Prostate gland (tissue), 2 donors: ENCODE measurements around the gene PNRC1.

Experiments
- POLR2A ChIP-seq: fragments of 450-650 bp; IDR thresholded peaks from one replicate; pipeline ENCODE4 v1.6.1; 2016; ENCODE audit warnings: antibody characterized with exemption, mild to moderate bottlenecking
- POLR2AphosphoS5 ChIP-seq: sonication (generic); formaldehyde crosslinking; IDR thresholded peaks from one replicate; pipeline ENCODE4 v1.6.1; 2017; ENCODE audit warnings: antibody characterized with exemption
- TF ChIP-seq, protein P1 (sequence below), 4 experiments: fragments of 200-600 bp in 2 of 4; fragments of 450-650 bp in 2 of 4; sonication (generic) in 2 of 4; IDR thresholded peaks; 1 replicate in 3 of 4; 2 replicates in 1 of 4; pipeline ENCODE4 v1.5.1; 2016 to 2019; ENCODE audit warnings: antibody characterized with exemption in 4 of 4, mild to moderate bottlenecking in 2 of 4, moderate library complexity in 2 of 4

DNA sequence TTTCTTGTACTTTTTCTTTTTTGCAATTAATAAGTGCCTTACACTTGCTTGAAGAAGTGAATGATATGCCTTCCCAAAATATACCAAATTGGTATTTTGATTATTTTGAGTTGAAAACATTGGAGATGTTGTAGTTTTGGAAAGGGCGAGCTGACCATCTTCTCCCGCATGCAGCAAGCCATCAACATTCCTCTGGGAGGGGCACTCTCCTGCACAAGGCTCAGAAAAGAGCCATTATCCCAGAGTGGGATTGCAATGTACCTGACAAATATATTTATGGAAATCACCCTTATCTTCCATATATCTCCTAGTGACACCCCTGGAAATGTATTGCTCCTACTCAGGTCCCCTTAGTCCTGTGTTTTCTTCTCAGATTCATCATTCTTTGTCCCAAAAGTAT, 22.8 kb upstream of the PNRC1 start:
- TF ChIP-seq, protein P1, sequence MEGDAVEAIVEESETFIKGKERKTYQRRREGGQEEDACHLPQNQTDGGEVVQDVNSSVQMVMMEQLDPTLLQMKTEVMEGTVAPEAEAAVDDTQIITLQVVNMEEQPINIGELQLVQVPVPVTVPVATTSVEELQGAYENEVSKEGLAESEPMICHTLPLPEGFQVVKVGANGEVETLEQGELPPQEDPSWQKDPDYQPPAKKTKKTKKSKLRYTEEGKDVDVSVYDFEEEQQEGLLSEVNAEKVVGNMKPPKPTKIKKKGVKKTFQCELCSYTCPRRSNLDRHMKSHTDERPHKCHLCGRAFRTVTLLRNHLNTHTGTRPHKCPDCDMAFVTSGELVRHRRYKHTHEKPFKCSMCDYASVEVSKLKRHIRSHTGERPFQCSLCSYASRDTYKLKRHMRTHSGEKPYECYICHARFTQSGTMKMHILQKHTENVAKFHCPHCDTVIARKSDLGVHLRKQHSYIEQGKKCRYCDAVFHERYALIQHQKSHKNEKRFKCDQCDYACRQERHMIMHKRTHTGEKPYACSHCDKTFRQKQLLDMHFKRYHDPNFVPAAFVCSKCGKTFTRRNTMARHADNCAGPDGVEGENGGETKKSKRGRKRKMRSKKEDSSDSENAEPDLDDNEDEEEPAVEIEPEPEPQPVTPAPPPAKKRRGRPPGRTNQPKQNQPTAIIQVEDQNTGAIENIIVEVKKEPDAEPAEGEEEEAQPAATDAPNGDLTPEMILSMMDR (IDR thresholded peaks at IDR 0.05) = no peak
- TF ChIP-seq POLR2A (no peak), POLR2AphosphoS5 (no peak)
